Activated B cell treated with CpG ODN at 0.5 μM for 24 hours (primary cell): ENCODE data around the gene NOXO1. TPM values are rescaled to one million over a fixed set of nuclear protein-coding genes. Genes with fewer than 3 reads are reported as not detected.
"Not testable (repeated sequence)": the region's sequence is repeated elsewhere in the genome, so short reads cannot be mapped to it uniquely, and the experiment has no call there.

Experiments used
- ATAC-seq: fragments of 200-7000 bp; cut with Tn5 transposase; one replicate; pipeline ENCODE4 v1.10.0; 2021; ENCODE audit warnings: low read depth, mild to moderate bottlenecking, moderate library complexity
- CTCF ChIA-PET: fragments of 350-600 bp; sonication (Branson Sonifier 250); formaldehyde crosslinking; loops from one replicate; lab custom pipeline; 2021; ENCODE audit warnings: antibody characterized with exemption; lab: Charles Lee
- POLR2A ChIA-PET: fragments of 350-600 bp; sonication (Branson Sonifier 250); formaldehyde crosslinking; loops from one replicate; lab custom pipeline; 2021; ENCODE audit warnings: antibody characterized with exemption; lab: Charles Lee
- DNase-seq: peaks from one replicate; pipeline ENCODE4 v3.0.0; 2022
- H3K27ac Mint-ChIP-seq: one replicate; pipeline ENCODE4 v1.8.0; 2020; ENCODE audit warnings: mixed read lengths
- H3K27me3 Mint-ChIP-seq: one replicate; pipeline ENCODE4 v1.8.0; 2021; ENCODE audit warnings: mixed read lengths
- H3K36me3 Mint-ChIP-seq: one replicate; pipeline ENCODE4 v1.8.0; 2021; ENCODE audit warnings: low read depth, mixed read lengths
- H3K4me1 Mint-ChIP-seq: one replicate; pipeline ENCODE4 v1.8.0; 2021; ENCODE audit warnings: mixed read lengths
- H3K4me3 Mint-ChIP-seq: one replicate; pipeline ENCODE4 v1.8.0; 2020; ENCODE audit warnings: mild to moderate bottlenecking, mixed read lengths
- H3K9me3 Mint-ChIP-seq: one replicate; pipeline ENCODE4 v1.8.0; 2020; ENCODE audit warnings: mixed read lengths
- CTCF ChIP-seq: fragments of 200-600 bp; IDR thresholded peaks from one replicate; pipeline ENCODE4 v1.8.0; 2022; ENCODE audit warnings: antibody characterized with exemption, mild to moderate bottlenecking
- intact Hi-C: fragments of 100-400 bp; cut with micrococcal nuclease; formaldehyde crosslinking; loops from one replicate; pipeline ENCODE4 v1.15.1; 2024
- total RNA-seq: library from RNA; stranded (reverse); gene quantifications from 2 replicates; pipeline ENCODE4 v1.2.3, GENCODE V29; 2022

NOXO1 gene
- total RNA-seq, 1 donor from 2014 or later = 0.73 TPM

DNA sequence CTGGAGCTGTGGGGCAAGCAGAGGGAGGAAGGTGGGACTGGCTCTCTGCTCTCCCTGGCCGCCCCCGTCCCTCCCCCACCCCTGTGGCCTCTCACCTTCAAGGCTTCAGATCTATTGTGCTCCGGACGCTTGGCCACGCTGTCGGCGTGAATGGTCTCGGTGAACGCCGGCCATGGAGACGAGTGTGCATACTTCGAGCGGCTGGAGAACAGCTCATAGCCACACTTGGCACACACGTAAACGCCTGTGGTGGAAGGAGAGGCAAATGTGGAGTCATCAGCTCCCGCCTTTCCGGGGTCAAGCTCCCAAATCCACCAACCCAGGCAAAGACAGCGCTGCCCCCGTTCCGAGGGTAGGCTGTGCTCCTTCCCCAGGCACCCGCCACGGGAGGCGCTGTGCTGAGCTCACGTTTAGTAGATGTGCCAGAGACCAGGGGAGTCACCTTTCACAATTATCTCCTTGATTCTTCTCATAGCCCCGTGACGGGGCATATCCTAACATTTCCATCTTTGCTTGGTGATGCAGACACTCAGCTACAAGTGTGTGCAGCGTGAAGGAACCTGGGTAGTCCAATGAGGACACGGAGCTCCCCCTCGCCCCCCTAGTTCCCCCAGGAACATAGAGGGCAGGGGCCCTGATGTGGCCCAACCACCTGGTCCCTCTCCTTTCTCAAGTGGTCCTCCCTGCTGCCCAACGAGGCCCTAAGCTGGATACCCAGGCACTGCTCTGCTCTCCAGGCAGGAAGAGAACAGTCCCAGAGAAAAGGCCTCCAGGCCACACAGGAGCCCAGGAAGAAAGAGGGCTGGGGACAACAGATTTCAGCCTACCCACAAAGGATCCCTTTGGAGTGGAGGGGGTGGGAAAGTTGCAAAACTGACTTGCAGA, 39.9 kb downstream of the NOXO1 start:
- TF ChIP-seq CTCF = no peak
- Mint-ChIP-seq H3K9me3 (no peaks in the 10 kb centered on the region), H3K4me1 (peaks cover 30% of the 10 kb centered on the region), H3K4me3 (peak overlapping the region; percentile 87), H3K36me3 (peaks cover 21% of the 10 kb centered on the region), H3K27ac (peak overlapping the region; percentile 18), H3K27me3 (no peaks in the 10 kb centered on the region)
- ChIA-PET CTCF (no interaction called here), POLR2A (interaction anchor here (0.9 to 2.6 kb wide), 4 partner anchors 20 to 214 kb away, joined by 4 to 16 read pairs (median 10); partner anchors contain the start of genes RPS2, TBL3 and TRAF7)
- no peak for DNase-seq
- no peak for ATAC-seq
- intact Hi-C loops = loop anchor here (2.0 kb wide), 1 partner anchor 13 kb away; no protein-coding TSS in a partner anchor

DNA sequence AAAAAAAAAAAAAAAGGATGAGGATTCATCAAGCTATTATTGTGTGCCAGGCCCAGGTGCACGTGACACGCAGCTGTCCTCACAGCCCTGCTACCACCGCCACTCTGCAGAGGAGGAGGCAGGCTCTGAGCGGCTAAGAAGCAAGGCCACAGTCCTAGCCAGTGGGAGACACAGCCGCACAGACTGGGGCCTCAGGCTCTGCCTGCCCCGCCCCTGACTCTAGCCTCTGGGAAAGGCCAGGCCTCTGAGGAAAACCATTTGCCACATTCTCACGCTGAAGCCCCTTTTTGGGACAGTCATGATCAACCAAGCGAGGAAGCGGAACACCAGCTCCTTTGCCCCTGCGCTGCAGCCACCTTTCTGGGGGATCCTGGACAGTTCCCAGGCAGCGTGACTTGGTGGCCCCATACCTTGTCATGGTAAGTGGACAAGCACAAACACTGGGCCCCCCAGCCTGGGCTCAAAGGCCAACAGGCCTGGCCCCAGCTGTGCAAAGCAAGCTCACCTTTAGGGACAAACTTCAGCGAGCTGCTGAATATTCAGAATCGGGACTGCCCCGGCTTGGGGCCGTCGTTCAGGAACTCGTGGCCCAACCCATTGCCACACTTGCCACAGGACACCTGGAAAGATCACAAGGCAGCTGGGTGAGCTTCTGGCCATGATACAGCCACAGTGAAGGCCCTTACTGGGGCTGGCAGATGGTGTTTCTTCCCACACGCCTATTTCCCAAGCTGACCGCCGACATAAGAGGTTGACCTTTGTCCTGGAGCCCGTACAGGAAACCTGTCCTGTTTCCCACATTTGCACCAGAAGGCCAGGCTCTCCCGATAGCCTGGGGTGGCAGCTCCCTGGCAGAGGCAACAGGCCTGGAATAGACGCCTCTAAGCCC, 40.8 kb downstream of the NOXO1 start:
- H3K4me3 Mint-ChIP-seq = no peak overlapping the region
- no peaks in the 10 kb centered on the region for H3K27me3 Mint-ChIP-seq
- POLR2A ChIA-PET = interaction anchor here (0.6 to 2.1 kb wide), 4 partner anchors 8 to 215 kb away, joined by 4 to 16 read pairs (median 8); partner anchors contain the start of genes RPS2 and TRAF7
- intact Hi-C loops = no loop called here
- peaks cover 21% of the 10 kb centered on the region for H3K36me3 Mint-ChIP-seq
- peaks cover 30% of the 10 kb centered on the region for H3K4me1 Mint-ChIP-seq
- DNase-seq (no peak), ATAC-seq (no peak)
- H3K27ac Mint-ChIP-seq = no peak overlapping the region
- CTCF ChIA-PET = no interaction called here
- no peaks in the 10 kb centered on the region for H3K9me3 Mint-ChIP-seq
- TF ChIP-seq CTCF = no peak

GRCh38 chr16:1939833-1940232, 41.4 kb downstream of the NOXO1 start:
- H3K4me3 Mint-ChIP-seq, intact Hi-C loops, ATAC-seq, H3K27me3 Mint-ChIP-seq, H3K27ac Mint-ChIP-seq, DNase-seq, H3K9me3 Mint-ChIP-seq, CTCF ChIA-PET: not testable (repeated sequence)
- peaks cover 21% of the 10 kb centered on the region for H3K36me3 Mint-ChIP-seq
- peaks cover 30% of the 10 kb centered on the region for H3K4me1 Mint-ChIP-seq
- POLR2A ChIA-PET = interaction anchor here (0.6 to 1.9 kb wide), 3 partner anchors 9 to 215 kb away, joined by 6 to 9 read pairs (median 7); partner anchors contain the start of genes FAHD1 and TRAF7

DNA sequence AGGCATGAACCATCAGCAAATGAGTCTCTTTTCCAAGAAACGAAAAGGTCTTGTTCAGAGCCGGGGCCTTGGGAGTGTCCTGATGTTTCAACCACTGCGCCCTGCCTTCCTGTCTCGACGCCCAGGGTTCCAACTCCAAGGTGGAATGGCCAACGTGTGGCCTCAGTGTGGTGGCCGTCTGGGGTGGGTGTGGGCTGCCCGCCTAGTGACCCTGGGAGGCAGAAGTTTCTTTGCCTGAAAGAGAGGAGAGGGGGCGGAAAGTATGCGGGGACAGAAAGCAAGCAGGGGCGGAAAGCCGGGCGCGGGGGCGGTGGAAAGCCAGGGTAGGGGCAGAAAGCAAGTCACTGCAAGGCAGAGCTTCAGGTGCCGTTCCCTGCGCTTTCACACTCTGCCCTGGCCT, 42.4 kb downstream of the NOXO1 start:
- Mint-ChIP-seq H3K27ac (no peak overlapping the region), H3K9me3 (no peaks in the 10 kb centered on the region), H3K27me3 (no peaks in the 10 kb centered on the region), H3K36me3 (peaks cover 21% of the 10 kb centered on the region), H3K4me1 (peaks cover 30% of the 10 kb centered on the region), H3K4me3 (no peak overlapping the region)
- ChIA-PET POLR2A (no interaction called here), CTCF (no interaction called here)
- intact Hi-C loops = no loop called here
- no peak for DNase-seq
- ATAC-seq = no peak
- TF ChIP-seq CTCF = no peak

- ChIA-PET CTCF (no interaction called here), POLR2A (no interaction called here)
- ATAC-seq = no peak
- Mint-ChIP-seq H3K27ac (no peak overlapping the region), H3K27me3 (no peaks in the 10 kb centered on the region), H3K9me3 (no peaks in the 10 kb centered on the region), H3K4me3 (no peak overlapping the region), H3K4me1 (peaks cover 25% of the 10 kb centered on the region), H3K36me3 (peaks cover 21% of the 10 kb centered on the region)
- TF ChIP-seq CTCF = no peak
- no peak for DNase-seq
- intact Hi-C loops = no loop called here
These were observed 43.0 kb downstream of the NOXO1 start for GRCh38 chr16:1938316-1938715.
